ENCODE measurements around the gene NSFL1C.

Gene NSFL1C

DNA sequence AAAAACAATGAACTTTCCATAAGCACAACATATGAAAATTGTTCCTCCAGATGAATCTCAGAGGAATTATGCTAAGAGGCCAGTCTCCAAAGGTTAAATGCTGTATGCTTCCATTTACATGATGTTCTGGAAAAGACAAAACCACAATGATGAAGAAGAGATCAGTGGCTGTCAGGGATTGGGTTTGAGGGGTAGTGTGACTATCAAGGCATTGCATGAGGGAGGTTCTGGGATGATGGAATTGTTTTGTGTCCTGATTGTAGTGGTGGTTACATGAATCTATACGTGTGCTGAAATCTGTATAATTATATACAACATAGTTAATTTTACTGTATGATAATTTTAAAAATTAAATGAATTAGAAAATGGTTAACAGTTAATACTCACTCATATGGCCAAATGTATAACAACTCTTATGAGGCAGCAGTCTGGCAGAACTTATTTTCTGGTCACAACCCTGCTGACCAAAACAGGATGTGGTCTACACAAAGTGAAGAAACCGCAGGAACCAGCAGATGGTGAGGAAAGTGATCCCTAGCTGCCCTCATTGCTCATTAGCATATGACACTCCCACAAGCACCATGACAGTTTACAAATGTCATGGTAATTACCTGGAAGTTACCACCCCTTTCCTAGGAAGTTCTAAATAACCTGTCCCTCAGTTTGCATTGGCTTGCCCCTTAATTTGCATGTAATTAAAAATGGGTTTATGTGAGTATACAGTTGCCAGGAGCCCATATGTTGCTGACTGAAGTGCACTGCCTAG, 31.9 kb downstream of the NSFL1C start:
- no peak overlapping the region for H3K27ac ChIP-seq
- TF ChIP-seq, protein P1, sequence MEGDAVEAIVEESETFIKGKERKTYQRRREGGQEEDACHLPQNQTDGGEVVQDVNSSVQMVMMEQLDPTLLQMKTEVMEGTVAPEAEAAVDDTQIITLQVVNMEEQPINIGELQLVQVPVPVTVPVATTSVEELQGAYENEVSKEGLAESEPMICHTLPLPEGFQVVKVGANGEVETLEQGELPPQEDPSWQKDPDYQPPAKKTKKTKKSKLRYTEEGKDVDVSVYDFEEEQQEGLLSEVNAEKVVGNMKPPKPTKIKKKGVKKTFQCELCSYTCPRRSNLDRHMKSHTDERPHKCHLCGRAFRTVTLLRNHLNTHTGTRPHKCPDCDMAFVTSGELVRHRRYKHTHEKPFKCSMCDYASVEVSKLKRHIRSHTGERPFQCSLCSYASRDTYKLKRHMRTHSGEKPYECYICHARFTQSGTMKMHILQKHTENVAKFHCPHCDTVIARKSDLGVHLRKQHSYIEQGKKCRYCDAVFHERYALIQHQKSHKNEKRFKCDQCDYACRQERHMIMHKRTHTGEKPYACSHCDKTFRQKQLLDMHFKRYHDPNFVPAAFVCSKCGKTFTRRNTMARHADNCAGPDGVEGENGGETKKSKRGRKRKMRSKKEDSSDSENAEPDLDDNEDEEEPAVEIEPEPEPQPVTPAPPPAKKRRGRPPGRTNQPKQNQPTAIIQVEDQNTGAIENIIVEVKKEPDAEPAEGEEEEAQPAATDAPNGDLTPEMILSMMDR (conservative IDR thresholded peaks at IDR 0.05), result no peak

DNA sequence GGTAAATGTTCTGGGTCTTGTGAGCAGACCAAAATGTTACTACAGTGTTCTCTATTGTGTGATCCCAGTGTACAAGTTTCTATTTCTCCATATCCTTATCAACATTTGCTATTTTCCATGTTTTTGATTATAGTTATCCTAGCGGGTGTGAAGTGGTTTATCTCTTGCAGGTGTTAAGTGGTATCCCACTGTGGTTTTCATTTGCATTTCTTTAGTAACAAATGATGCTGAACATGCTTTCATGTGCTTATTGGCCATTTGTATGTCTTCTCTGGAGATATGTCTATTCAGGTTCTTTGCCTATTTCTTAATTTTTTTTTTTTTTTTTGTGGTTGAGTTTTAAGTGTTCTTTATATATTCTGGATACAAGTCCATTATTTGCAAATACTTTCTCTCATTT, 35.5 kb downstream of the NSFL1C start:
- no peak overlapping the region for H3K27ac ChIP-seq

DNA sequence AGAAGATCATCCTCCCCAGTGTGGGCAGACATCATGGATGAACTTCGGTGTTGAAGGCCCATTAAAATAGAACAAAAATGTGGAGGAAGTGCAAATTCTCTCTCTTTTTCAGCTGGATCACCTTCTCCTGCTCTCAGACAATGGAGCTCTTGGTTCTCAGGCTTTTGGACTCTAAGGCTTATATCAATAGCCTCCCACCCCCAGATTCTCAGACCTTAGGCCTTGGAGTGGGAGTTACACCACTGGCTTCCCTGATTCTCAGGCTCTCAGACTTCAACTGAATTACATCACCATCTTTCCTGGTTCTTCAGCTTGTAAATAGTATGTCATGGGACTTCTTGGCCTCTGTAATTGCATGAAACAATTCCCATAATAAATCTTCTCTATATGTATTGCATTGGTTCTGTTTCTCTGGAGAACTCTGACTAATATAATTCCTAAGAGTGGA, 36.6 kb downstream of the NSFL1C start:
- H3K27ac ChIP-seq, result no peak overlapping the region
- TF ChIP-seq, protein P1 (conservative IDR thresholded peaks at IDR 0.05), result no peak

More for the DNA sequence above, 35.5 kb downstream of the NSFL1C start:
- TF ChIP-seq, protein P1 (conservative IDR thresholded peaks at IDR 0.05), result no peak

DNA sequence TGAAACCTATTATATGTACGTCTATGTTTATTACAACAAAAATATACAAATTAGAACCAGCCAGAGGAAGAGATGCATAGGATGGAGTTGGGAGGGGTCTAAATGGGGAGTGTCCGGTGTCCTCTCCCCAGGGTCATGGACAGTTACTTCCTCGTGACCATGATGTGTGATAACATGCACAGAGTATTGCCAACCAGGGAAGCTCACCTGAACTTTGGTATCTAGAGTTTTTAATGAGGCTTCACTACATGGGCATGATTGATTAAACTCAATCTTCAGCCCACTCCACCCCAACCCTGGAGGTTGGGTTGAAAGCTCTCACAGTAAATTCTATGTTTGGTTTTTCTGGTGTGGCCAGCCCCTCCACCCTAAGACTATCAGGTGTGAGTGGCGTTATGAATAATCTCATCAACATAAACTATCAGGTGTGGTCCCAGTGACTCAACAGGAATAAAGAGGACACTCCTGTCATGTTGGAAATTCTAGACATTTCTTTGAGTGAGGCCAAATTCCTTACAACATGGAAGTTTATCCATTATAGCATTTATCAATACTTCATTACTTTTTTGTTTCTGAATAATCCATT, 37.4 kb downstream of the NSFL1C start:
- H3K27ac ChIP-seq, result no peak overlapping the region
- TF ChIP-seq, protein P1 (conservative IDR thresholded peaks at IDR 0.05), result no peak

DNA sequence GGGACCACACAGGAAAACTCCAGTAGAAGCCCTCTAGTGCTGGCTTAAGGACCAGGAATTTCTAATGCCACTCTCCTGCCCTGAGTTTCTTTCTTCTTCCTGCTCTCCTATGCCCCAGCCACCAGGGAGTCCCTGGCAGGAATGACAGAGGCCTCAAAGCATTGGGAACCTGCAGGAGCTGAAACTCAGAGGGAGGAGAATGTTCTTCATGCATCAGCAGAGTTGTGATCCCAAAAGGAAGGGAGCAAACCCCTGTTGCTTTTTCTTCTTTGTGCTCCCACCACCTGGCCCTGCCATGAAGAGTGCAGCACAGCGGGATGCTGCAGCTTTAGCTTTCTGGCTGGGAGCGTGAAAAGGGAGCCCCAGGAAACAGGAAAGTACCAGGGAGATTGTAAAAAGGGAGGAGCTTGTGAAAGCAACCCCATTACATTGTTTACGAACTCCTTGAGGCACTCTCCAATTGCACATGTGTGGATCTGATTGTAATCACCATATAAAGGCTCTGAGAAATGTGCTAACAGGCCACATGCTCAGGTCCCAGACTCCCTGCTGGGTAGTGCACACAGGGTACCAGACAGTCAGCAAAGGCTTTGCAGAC, 39.1 kb downstream of the NSFL1C start:
- peak overlapping the region; percentile 14; the same call in 1 of the 2 replicates for H3K27ac ChIP-seq
- TF ChIP-seq, protein P1 (conservative IDR thresholded peaks at IDR 0.05), result no peak; the same call in 1 of the 2 replicates

DNA sequence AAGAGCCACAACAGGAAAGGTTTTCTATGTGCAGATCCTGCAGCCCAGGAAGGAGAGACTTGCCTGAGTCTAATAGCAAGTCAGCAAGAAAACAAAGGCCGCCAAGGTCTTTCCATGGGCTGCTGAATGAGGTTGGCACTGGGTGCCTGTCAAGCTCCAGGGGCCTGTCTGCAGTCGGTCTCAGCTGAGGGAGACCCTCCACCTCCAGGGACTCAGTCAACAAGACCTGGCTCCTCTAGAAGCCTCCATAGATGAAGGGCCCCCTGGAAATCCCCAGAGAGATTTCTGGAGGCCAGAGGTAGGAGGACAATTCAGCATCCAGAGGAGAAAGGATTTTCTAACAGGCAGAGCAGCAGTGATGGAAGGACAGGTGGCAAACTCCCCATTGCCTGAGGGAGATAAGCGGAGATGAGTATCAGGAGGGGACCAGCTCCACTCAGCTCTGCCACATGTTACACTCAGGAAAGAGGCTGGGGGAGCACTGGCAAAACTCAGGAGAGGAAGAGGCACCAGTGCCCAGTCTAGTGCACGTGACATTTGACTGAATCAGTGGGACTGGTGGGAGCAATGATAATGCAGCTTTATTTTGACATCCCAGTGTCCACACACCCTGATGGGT, 40.3 kb downstream of the NSFL1C start:
- TF ChIP-seq, protein P1 (conservative IDR thresholded peaks at IDR 0.05), result no peak
- H3K27ac ChIP-seq, result no peak overlapping the region

DNA sequence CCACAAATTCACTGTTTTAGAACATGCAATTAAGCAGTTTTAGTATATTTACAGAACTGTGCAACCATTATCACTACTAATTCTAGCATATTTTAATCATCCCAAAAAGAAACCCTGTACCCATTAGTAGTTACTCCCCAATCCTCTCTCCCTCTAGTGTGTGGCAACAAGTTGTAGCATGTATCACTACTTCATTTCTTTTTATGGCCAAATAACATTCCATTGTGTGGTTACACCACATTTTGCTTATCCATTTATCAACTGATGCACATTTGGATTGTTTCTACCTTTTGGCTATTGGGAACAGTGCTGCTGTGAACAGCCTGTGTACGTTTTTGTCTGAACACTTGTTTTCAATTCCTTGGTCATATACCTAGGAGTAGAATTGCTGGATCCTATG, 42.3 kb downstream of the NSFL1C start:
- TF ChIP-seq, protein P1 (conservative IDR thresholded peaks at IDR 0.05), result no peak
- no peak overlapping the region for H3K27ac ChIP-seq

All from VCaP (cell line).